SK-N-SH (cell line): ENCODE results near the gene MAMDC4. TPM values are rescaled to one million over a fixed set of nuclear protein-coding genes. Genes with fewer than 3 reads are reported as not detected.
"Not testable (repeated sequence)": the region's sequence is repeated elsewhere in the genome, so short reads cannot be mapped to it uniquely, and the experiment has no call there.

Source experiments
- CTCF ChIA-PET: fragments of 300-600, 350-600 bp; formaldehyde crosslinking; extraction: SDS; loops from one replicate; lab custom pipeline; 2021; lab: Yijun Ruan, JAX
- POLR2A ChIA-PET: fragments of 350-600 bp; sonication (Branson Sonifier 250); formaldehyde crosslinking; extraction: SDS; loops from one replicate; lab custom pipeline; 2020; ENCODE audit warnings: antibody characterized with exemption, inconsistent platforms; lab: Yijun Ruan, JAX
- DNase-seq: peaks from one replicate; pipeline ENCODE4 v3.0.0; 2012
- H2AFZ ChIP-seq: fragments of 200-600 bp; sonication (generic); 2 replicates; pipeline ENCODE4 v1.8.1; 2016; ENCODE audit warnings: antibody characterized with exemption, mild to moderate bottlenecking, low read depth
- H3F3A ChIP-seq: fragments of 200-600 bp; sonication (generic); replicated peaks from 2 replicates; pipeline ENCODE3; 2016; ENCODE audit warnings: antibody characterized with exemption, mild to moderate bottlenecking; ENCODE audit not compliant: insufficient read depth
- H3K27ac ChIP-seq, 2 experiments: fragments of 200-500 bp in 1 of 2; fragments of 200-600 bp in 1 of 2; sonication (Bioruptor generic) in 1 of 2; sonication (generic), shearing (Covaris generic) in 1 of 2; 2 replicates each; pipeline versions ENCODE4 v1.5.1 to v1.6.1; 2014 to 2016; ENCODE audit warnings: low read depth in 2 of 2, inconsistent platforms in 1 of 2, low read length in 1 of 2, mild to moderate bottlenecking in 1 of 2, mixed read lengths in 1 of 2
- H3K27me3 ChIP-seq: fragments of 200-600 bp; sonication (generic), shearing (Covaris generic); 2 replicates; pipeline ENCODE4 v1.6.1; 2016; ENCODE audit warnings: mixed run types; ENCODE audit not compliant: insufficient read depth
- H3K36me3 ChIP-seq, 2 experiments: fragments of 200-500 bp in 1 of 2; fragments of 200-600 bp in 1 of 2; sonication (Bioruptor generic) in 1 of 2; sonication (generic) in 1 of 2; replicated peaks in 1 of 2; 2 replicates each; pipeline versions ENCODE3 to v1.5.1; 2014 to 2016; ENCODE audit warnings: low read length in 1 of 2, mild to moderate bottlenecking in 1 of 2; ENCODE audit not compliant: insufficient read depth in 2 of 2, control insufficient read depth in 1 of 2
- H3K4me1 ChIP-seq, 2 experiments: fragments of 200-500 bp in 1 of 2; fragments of 200-600 bp in 1 of 2; sonication (Bioruptor generic) in 1 of 2; sonication (generic), shearing (Covaris generic) in 1 of 2; 2 replicates each; pipeline versions ENCODE4 v1.5.1 to v1.6.1; 2014 to 2016; ENCODE audit warnings: low read depth in 1 of 2, low read length in 1 of 2, mixed run types in 1 of 2; ENCODE audit not compliant: insufficient read depth in 2 of 2, control insufficient read depth in 1 of 2
- H3K4me2 ChIP-seq: fragments of 200-600 bp; sonication (generic), shearing (Covaris generic); 2 replicates; pipeline ENCODE4 v1.6.1; 2017; ENCODE audit warnings: mixed run types
- H3K4me3 ChIP-seq, 2 experiments: fragments of 200-500 bp in 1 of 2; fragments of 200-600 bp in 1 of 2; sonication (Bioruptor generic) in 1 of 2; sonication (generic), shearing (Covaris generic) in 1 of 2; 2 replicates each; pipeline versions ENCODE4 v1.5.1 to v1.8.1; 2014 to 2016; ENCODE audit warnings: low read depth in 2 of 2, inconsistent platforms in 1 of 2, low read length in 1 of 2, mild to moderate bottlenecking in 1 of 2, mixed read lengths in 1 of 2, moderate library complexity in 1 of 2
- H3K79me2 ChIP-seq: fragments of 200-600 bp; sonication (generic); 2 replicates; pipeline ENCODE4 v1.8.1; 2017; ENCODE audit warnings: mild to moderate bottlenecking; ENCODE audit not compliant: insufficient read depth
- H3K9ac ChIP-seq: fragments of 200-600 bp; sonication (generic); 2 replicates; pipeline ENCODE4 v1.6.1; 2017; ENCODE audit warnings: mixed run types
- H3K9me2 ChIP-seq: fragments of 200-600 bp; sonication (generic); 2 replicates; pipeline ENCODE4 v1.6.1; 2017; ENCODE audit warnings: mixed run types
- H3K9me3 ChIP-seq: fragments of 200-600 bp; sonication (generic); 2 replicates; pipeline ENCODE4 v1.6.1; 2017; ENCODE audit warnings: mixed run types, mild to moderate bottlenecking, moderate library complexity
- H4K20me1 ChIP-seq: fragments of 200-600 bp; sonication (generic); 2 replicates; pipeline ENCODE4 v1.6.1; 2017; ENCODE audit warnings: mild to moderate bottlenecking, mixed run types; ENCODE audit not compliant: insufficient read depth
- CHD2 ChIP-seq: fragments of 150-350 bp; IDR thresholded peaks from 2 replicates; pipeline ENCODE4 v1.6.1; 2018; ENCODE audit warnings: low read length; ENCODE audit not compliant: partially characterized antibody
- FOXM1 ChIP-seq: IDR thresholded peaks from 2 replicates; pipeline ENCODE4 v1.4.0; 2012; ENCODE audit warnings: low read depth, mild to moderate bottlenecking
- MXI1 ChIP-seq: IDR thresholded peaks from 2 replicates; pipeline ENCODE4 v1.6.1; 2012; ENCODE audit warnings: mild to moderate bottlenecking, low read depth, low read length, improper control_type of control experiment
- PBX3 ChIP-seq: IDR thresholded peaks from 2 replicates; pipeline ENCODE4; 2012
- SIN3A ChIP-seq: IDR thresholded peaks from 2 replicates; pipeline ENCODE4 v1.6.1; 2012; ENCODE audit warnings: low read depth, mild to moderate bottlenecking, low read length, moderate library complexity, borderline replicate concordance
- TCF12 ChIP-seq: IDR thresholded peaks from 2 replicates; pipeline ENCODE4 v1.4.0; 2012
- WGBS: methylation state at CpG from one replicate; pipeline ENCODE4 v1.1.6; 2017; ENCODE audit warnings: low lambda C conversion rate; 5-methylcytosine and 5-hydroxymethylcytosine counted together
- polyA plus RNA-seq, 3 experiments: library from polyadenylated mRNA; depleted of rRNA; stranded (reverse); fragments of >200 nt; gene quantifications; 2 replicates each; pipeline ENCODE4 v1.2.3, GENCODE V29; 2012

MAMDC4 gene
- polyA plus RNA-seq, 1 of the 3 experiments (the other 2 are of a cell fraction): 4.2 TPM

- Histone ChIP-seq H3K9me3 (no peaks in the 10 kb centered on the region), H3K27me3 (no peaks in the 10 kb centered on the region), H4K20me1 (peaks cover 10% of the 10 kb centered on the region; the same call in 1 of the 2 replicates), H3K27ac (peak overlapping the region in 1 of 2 experiments; percentile 76; a peak in 2 of 4 replicates), H3K36me3 (peaks cover 0 to 15% of the 10 kb centered on the region in 2 experiments), H3K4me3 (no peak overlapping the region), H3K9me2 (no peaks in the 10 kb centered on the region), H3K79me2 (no peaks in the 10 kb centered on the region), H3K9ac (no peak overlapping the region), H3K4me1 (peaks cover 24 to 29% of the 10 kb centered on the region in 2 experiments; a peak in 2 of 4 replicates), H2AFZ (no peak overlapping the region), H3K4me2 (peak overlapping the region; percentile 97; the same call in 1 of the 2 replicates), H3F3A (peaks cover 19% of the 10 kb centered on the region)
- peak; percentile 59 for DNase-seq
- POLR2A ChIA-PET: interaction anchor here (0.9 to 2.1 kb wide), 3 partner anchors 12 to 41 kb away, joined by 4 to 10 read pairs (median 6); partner anchors contain the start of gene RABL6
- 46% methylated on average over 12 of the region's 28 CpGs for WGBS
- CTCF ChIA-PET: interaction anchor here (1.2 to 4.7 kb wide), 5 partner anchors 10 to 193 kb away, joined by 4 to 36 read pairs (median 30); partner anchors contain the start of genes RABL6 and TMEM141
- TF ChIP-seq PBX3 (peak; percentile 49), CHD2 (peak; percentile 52), MXI1 (no peak), TCF12 (0 out of 2 replicates have a peak, but pooled peaks have one; percentile 23), SIN3A (0 out of 2 replicates have a peak, but pooled peaks have one; percentile 69), FOXM1 (no peak)
Observed at GRCh38 chr9:136840877-136841645, 11.1 kb upstream of the MAMDC4 start.

DNA sequence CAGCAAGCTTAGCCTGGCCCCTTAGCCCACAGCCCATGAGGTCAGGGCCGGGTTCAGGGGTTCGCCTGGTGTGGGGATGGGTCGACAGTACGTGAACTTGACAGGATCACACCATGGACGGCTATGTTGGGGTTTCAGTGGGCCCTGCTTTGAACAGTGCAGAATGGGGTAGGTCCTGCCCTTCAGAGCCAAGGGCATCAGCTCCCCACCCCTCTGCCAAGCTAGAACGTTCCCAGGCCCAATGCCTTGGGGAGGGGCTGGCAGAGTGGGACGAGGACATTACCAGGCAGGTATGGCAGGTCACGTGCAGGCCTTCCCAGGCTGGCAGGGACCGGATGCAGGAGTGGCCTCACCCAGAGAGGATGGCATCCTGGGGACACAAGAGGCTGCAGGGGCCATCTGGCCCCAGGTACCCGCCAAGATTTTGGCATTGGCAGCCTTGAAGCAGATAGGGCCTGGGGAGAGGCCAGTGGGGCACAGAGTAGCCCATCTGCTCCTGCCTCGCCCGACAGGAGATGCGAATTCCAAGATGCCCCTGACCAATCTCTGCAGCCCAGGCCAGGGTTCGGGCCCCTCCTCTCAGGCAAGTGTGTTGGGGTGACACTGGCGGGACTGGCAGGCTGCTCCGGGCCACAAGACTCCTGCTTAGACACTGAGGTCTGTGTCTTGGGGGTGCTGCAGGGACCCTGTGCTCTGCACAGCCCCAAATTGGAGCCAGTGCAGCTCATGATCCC lies 10.3 kb upstream of the MAMDC4 start:
- Histone ChIP-seq H4K20me1 (peaks cover 10% of the 10 kb centered on the region; the same call in 1 of the 2 replicates), H3K4me3 (peak overlapping the region; percentile 66 to 85), H3K4me1 (peaks cover 24 to 29% of the 10 kb centered on the region in 2 experiments; a peak in 2 of 4 replicates), H3F3A (peaks cover 19% of the 10 kb centered on the region), H3K4me2 (peak overlapping the region; percentile 97), H3K27ac (peak overlapping the region in 1 of 2 experiments; percentile 76; a peak in 2 of 4 replicates), H3K36me3 (peaks cover 0 to 15% of the 10 kb centered on the region in 2 experiments)
- POLR2A ChIA-PET: interaction anchor here (1.4 to 2.1 kb wide), 3 partner anchors 13 to 35 kb away, joined by 4 to 10 read pairs (median 4); partner anchors contain the start of gene RABL6
- not testable (repeated sequence) for H2AFZ ChIP-seq, H3K9me2 ChIP-seq, DNase-seq, H3K79me2 ChIP-seq, H3K27me3 ChIP-seq, H3K9ac ChIP-seq, H3K9me3 ChIP-seq
- CTCF ChIA-PET: interaction anchor here (0.6 to 4.7 kb wide), 26 partner anchors 10 to 264 kb away, joined by 3 to 36 read pairs (median 4); partner anchors contain the start of genes LCN8, RABL6 and TMEM141
- 7% methylated on average over 3 of the region's 16 CpGs for WGBS
